Stimulated activated CD4-positive, alpha-beta T cell treated with anti-CD3 and anti-CD28 coated beads, Interleukin-2, amount 100 ng/mL, for 4 hours (primary cell): ENCODE results near the gene ULK1.

Experiments used
- DNase-seq: peaks from one replicate; pipeline ENCODE4 v3.0.0-alpha.2; 2020; ENCODE audit warnings: low read depth

ULK1 gene

DNA sequence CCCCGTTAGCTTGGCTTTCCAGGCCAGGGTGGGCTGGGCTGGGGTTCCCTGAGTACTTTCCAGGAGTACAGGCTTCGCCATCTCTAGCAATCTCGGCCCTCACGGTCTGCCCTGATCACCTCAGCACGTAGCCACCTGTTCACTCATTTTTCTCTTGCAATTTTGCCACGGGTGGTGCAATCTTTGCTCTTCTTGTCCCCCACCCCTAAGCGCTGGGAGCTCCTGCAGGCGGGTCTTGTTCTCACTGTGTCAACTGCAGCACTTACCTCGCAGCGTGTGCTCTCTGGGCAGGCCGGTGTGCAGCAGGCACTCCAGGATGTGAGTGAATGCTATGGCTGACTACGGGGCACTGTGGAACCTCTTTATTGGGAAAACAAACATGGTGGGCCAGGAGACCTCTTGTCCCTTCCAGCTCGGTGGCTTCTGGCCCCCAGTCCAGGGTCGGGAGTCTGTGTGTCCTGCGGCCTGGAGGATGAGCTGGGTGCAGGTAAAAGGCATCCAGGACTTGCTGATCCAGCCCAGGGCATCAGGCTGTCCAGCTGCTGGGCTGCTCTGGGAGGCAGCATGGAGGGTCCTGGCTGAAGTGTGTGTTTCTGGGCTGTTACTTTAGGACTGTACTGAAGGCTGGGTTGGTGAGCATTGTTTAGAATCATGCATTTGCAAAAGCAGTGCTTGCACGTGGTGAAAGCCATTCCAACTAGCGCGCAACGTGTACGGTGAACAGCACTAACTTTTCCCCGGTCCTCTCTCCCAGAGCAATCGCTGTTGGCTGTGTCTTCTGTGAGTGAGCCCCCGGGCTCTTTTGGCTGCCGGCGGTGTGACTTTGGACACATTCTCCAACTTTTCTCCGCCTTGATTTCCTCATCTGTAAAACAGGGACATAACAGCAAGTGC lies 1.5 kb upstream of the ULK1 start:
- DNase-seq, result no peak

DNA sequence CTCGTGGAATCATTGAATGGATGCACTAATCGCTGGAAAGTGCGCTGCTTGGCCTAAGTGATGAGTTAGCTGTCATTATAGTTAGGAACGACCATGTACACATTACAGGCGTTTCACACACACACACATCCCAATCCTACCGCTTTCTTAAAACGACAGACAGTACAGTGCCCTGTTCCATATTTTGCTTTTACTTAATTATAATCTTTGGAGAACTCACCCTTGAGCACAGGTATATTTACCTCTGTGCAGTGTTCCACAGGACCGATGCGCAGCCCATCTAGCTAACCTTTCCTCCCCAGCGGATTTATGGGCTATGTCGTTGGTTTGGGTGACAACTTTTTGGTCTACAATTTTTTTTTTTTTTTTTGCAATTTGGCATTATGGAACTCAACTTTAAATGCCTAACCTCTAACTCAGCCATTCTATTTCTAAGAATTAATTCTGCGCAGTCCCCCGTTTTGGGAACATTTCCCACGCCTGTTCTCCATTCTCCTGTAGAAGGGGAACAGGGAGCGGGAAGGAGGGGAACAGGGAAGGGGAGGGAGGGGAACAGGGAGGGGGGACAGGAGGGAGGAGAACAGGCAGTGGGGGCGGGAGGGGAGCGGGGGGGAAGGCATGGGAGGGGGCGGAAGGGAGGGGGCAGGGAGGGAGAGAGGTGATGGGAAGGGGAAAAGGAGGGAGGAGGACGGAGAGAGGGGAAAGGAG lies 663 bp upstream of the ULK1 start:
- DNase-seq, result no peak

DNA sequence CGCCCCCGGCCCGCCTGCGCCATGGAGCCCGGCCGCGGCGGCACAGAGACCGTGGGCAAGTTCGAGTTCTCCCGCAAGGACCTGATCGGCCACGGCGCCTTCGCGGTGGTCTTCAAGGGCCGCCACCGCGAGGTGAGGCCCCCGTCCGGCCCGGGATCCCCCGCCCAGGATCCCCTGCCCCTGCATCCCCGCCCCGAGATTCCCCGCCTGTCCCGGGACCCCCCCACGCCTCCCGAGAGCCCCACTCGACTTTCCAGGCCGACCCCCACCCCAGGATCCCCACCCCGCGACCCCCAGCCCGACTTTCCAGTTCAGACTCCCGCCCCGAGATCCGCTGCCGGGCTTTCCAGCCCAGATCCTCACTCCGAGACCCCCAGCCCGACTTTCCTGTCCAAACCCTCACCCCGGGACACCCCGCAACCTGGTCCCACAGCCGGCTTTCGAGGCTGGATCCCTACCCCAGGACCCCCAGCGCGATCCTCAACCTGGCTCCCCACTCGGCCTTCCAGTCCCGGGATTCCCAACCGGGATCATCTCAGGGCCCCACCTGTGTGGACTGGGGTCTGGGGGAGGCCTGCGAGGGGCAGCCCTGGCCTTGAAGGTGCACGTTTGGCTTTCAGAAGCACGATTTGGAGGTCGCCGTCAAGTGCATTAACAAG lies 688 bp downstream of the ULK1 start:
- DNase-seq, result no peak

DNA sequence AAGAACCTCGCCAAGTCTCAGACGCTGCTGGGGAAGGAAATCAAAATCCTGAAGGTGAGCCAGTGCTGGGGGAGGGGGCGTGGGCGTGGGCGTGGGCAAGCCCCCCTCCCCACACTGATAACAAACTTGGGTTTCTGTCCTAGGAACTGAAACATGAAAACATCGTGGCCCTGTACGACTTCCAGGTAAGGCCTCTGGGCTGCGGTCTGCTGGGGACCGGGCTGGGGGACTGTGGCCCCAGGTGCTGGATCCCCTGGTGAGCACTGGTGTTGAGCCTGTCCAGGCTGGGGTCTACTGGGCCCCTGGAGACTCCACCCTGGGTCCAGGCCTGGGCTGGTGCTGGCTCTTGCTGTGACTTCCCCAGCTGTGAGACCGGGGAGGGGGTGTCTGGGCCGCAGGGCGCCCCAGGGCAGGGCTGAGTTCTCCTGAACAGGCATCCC lies 1.2 kb downstream of the ULK1 start:
- peak; percentile 6 for DNase-seq

- DNase-seq, result peak; percentile 31
These were observed 1.8 kb downstream of the ULK1 start for GRCh38 chr12:131896080-131896810.

- DNase-seq, result no peak
These were observed 2.4 kb downstream of the ULK1 start for GRCh38 chr12:131896811-131897270.

DNA sequence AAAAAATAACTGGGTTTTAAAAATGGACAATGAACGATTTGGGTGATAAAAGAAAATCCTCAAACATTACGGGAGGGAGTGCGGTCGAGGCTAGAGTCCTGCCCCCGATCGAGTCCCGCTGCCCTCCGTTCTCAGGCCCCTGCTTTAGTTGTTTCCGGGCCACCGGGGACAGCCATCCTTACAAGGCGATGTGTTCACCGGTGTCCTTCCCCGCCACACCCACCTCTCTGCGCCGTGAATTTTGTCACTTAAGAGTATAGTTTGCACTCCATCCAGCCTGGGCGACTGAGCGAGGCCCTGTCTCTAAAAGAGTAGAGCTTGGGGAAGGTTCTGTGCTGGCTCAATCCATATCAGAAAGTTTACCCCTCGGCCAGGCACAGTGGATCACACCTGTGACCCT lies 2.9 kb downstream of the ULK1 start:
- no peak for DNase-seq

DNA sequence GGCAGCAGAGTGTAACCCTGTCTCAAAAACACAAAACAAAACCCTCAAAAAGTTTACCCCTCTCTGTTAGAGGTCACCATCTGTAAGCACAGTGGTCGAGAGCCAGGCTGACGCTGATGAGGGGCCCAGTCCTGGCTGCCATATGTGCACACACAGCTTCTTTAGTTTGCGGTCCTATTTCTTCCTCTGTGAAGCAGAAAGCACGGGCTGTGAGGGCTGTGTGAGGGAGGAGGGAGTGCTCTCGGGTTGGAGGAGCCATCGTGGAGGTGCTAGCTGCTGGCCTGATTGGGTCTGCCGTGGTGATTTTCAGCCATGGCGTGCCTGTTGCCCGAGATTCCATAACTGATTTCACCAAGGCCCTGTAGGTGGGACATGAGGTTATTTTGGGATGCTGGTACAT lies 3.5 kb downstream of the ULK1 start:
- DNase-seq, result no peak

- DNase-seq, result no peak
These were observed 6.0 kb downstream of the ULK1 start for GRCh38 chr12:131900397-131900796.

DNA sequence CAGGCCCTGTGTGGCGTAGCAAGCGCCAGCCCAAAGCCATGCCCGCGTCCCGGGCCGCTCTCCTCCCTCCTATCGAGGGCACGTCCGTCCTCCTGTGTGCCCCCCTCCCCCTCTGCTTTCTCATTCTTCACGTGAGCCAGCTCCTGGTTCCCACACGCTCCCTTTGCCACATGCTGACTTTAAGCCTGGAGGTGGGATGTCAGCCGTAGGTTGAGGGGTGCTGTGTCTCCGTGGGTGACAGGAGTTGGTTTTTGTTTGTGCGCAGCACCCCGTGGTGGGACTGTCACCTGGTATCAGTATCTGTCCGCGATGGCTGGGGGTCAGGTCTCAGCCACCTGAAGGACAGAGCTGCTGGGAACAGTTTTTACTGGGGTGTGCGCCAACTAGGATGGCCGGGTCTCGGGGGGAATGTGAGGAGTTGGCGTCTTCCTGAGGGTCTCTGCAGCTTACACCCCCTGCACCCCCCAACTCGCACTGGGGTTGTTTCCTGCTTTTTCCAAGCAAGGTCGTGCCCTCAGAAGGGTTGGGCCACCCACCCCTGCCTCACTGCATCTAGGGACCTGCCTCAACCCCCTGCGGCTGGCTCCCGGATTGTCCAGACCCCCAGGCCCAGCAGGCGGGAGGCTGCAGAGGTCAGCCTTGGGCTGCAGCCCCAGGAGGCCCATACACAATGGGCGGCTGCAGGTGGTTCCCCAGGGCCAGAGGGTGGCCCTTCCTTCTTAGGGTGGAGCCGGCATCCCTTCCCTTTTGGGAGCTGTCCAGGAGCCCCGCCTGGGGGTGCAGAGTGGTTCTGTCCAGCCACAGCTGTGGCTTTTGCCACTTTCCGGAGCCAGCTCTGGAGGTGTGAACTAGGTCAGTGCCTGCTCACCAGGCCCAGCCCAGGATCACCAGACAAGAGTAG lies 7.3 kb downstream of the ULK1 start:
- DNase-seq, result no peak

- no peak for DNase-seq
These were observed 8.2 kb downstream of the ULK1 start for GRCh38 chr12:131902332-131903241.

DNA sequence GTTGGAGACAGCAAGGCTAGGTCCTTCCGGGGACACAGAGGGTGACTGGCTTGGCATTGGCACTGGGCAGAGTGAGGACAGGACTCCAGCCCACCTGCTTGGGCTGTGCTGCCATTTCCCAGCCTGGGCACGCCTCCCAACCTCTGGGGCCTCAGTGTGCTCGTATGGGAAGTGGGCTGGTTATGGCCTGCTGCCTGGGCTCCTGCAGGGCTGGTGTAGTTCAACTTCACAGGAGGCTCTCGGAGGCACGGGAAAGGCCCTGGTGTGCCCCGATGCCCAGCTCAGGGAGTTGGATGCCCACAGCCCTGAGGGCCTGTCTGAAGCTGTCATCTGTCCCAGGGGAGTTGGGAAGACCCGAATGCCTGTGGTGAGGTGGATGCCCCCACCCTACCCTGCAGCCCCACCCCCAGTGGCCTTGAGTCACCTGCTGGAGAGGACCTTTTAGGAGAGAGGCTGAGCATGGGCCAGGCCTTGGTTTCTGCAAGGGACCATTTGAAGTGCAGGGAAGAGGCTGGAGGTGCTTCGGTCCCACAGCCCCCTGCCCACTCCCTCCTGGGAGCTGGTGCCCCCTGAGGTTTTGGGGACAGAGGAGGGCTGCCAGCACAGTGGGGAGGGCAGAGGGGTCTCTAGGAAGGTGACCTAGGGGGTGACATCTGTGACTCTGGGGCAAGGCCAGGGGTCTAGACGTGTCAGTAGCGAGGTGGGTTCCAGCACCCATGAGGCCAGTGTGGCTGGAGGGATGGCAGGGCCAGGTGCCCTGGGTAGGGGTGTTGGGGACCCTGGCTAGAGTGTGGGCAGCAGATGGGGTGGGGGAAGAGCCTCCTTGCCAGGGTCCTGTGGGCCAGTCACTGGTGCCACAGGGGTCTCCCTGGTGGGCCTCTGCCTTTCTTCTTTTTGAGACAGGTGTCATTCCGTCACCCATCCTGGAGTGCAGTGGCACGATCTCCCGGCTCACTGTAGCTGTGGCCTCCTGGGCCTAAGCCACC lies 9.1 kb downstream of the ULK1 start:
- DNase-seq, result no peak

DNA sequence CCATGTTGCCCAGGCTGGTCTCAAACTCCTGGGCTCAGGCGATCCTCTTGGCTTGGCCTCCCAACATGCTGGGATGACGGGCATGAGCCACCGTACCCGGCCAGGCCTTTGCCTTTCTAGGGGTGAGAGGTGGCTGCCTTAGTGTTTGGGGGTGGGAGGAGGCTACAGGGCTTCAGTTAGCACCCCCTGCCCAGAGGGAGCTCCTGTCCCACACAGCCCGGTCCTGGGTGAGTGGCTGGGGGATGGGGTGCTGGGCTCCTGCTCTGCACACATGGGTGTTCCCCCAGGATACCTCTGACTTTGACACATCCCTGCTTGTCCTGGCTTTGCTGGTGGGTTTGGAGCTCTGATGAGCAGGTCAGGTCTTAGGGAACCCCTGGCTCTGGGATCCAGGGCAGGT lies 9.9 kb downstream of the ULK1 start:
- DNase-seq, result no peak

- no peak for DNase-seq
These were observed 10.7 kb downstream of the ULK1 start for GRCh38 chr12:131905081-131905629.

DNA sequence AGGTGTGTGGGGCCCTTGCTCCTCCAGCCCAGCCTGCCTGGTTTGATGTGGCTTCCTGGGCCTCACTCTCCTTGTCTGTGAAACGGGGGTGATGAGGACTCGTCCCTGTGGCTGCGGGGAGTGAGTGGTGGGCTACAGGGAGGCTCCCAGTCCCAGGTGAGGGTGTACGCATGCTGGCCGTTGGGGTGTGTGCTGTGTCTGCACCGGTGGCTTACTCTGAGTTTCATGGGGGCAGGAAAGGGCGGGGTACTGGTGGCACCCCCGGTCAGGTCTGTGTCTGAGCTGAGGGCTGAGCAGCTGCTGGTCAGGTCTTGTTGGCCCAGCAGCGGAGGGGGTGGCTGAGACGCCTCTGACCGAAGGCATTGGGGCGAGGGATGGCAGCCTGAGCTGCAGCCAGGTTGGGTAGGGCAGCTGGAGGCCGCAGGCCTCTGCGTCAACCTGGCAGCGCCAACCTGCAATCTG lies 11.2 kb downstream of the ULK1 start:
- DNase-seq, result no peak

DNA sequence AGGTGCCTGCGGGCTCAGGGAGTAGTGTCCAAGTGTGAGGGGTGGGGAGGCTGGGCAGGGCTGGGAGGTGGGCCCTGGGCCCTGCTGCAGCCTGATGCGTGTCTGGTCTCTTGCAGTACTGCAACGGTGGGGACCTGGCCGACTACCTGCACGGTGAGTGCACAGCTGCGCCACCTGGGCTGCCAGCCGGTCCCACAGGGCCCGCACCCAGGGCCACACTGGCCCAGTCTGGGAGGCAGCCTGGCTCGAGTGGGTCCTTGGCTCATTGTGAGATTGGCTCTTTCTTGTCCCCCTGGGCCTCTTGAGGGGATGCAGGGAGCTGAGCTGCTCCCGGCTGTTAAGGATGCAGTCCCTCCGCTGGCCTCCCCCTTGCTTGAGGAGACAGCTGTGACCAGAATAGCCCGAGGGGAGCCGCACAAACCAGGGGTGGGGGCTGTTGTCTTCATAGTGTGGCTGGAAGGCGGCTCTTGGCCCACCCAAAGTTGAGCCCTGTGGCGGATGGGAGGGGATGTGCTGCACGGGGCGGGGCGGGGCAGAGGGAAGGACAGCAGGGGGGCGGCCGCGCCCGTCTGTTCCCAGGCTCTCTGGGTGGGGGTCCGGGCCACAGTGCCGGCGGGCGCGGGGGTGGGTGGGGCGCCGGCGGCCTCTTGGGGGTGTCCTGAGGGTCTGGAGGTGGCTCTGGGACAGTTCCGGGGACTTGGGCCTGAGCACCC lies 13.1 kb downstream of the ULK1 start:
- DNase-seq, result no peak
